ENCODE results near the gene PRKCE.

Gene PRKCE

DNA sequence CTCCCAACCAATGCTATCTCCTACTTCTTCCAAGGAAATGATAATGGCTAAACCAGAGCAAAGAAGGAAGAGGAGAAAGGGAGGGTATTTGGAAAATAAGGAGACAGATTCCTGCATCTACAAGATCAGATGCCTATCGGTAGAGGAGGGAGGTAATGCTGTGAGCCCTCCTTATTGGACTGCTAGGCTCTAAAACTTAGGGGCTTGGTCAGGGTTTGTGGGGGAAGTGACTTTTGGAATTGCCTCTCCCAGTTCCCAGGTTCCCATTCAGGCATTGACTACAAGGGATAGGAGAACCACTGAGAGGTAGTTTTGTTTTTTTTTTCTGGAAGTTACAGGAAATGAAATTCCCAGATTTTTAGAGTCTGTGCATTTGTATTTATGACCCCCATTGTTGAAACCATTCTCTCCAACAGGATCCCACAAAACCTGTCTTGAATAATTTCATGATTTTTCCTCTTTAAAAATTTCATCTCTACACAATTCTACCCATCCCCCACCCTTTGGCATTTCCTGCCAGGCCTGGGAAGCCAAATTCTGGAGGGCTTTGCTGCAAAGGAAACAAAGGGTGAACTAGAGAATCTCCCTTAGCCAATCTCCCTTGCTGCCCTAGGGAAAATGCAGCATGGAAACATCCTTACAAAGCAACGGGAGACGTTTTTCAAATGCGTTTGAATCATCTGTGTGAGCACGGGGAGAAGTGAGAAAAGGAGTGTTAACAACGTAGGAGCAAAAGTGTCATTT is 363.6 kb downstream of the PRKCE start:
- H3K9me3 ChIP-seq (ENCODE audit: low read depth, low read length), result no peaks in the 10 kb centered on the region
- H3K27ac ChIP-seq, result peak overlapping the region; percentile 95
- peak; percentile 73 for DNase-seq (ENCODE audit: low read depth, low spot score)
- TF ChIP-seq FOXP2 (optimal IDR thresholded peaks at IDR 0.05; ENCODE audit: control extremely low read depth, extremely low read length, insufficient read depth) (no peak), EZH2 (IDR thresholded peaks at IDR 0.05) (no peak), POLR2AphosphoS5 (IDR thresholded peaks at IDR 0.05; ENCODE audit: borderline replicate concordance, low read depth, low read length) (0 out of 2 replicates have a peak, but pooled peaks have one; percentile 40)
- H3K36me3 ChIP-seq (ENCODE audit: insufficient read depth, low read length), result no peaks in the 10 kb centered on the region
- peak overlapping the region; percentile 65 for H3K9ac ChIP-seq (ENCODE audit: insufficient read length)
- peak overlapping the region; percentile 70 for H3K4me3 ChIP-seq

- no peaks in the 10 kb centered on the region for H3K9me3 ChIP-seq (ENCODE audit: low read depth, low read length)
- peak overlapping the region; percentile 95 for H3K27ac ChIP-seq
- DNase-seq (ENCODE audit: low read depth, low spot score), result no peak
- no peaks in the 10 kb centered on the region for H3K36me3 ChIP-seq (ENCODE audit: insufficient read depth, low read length)
- TF ChIP-seq FOXP2 (optimal IDR thresholded peaks at IDR 0.05; ENCODE audit: control extremely low read depth, extremely low read length, insufficient read depth), result no peak
- TF ChIP-seq EZH2 (IDR thresholded peaks at IDR 0.05), result no peak
- no peak for TF ChIP-seq POLR2AphosphoS5 (IDR thresholded peaks at IDR 0.05; ENCODE audit: borderline replicate concordance, low read depth, low read length)
- peak overlapping the region; percentile 65 for H3K9ac ChIP-seq (ENCODE audit: insufficient read length)
- H3K4me3 ChIP-seq, result peak overlapping the region; percentile 70
These were observed 364.2 kb downstream of the PRKCE start for GRCh38 chr2:46015671-46016070.

DNA sequence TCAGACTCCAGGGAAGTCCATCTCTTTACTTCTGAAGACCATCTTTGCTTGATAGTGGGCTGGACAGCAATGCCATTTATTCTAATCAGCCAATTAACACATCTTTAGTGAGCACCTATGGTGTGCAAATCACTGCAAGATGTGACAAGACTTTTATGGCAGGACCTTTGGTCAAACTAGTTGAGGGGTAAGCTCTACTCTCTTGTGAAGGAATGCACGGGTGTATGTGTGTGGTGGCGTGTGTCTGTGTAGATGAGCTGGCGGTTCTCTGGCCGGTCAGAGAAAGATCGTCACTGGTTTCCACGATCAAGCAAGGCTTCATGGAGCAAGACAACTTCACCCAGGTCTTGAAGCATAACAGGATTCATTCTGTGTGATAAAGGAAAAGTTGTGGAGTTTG is 364.6 kb downstream of the PRKCE start:
- TF ChIP-seq POLR2AphosphoS5 (IDR thresholded peaks at IDR 0.05; ENCODE audit: borderline replicate concordance, low read depth, low read length) (no peak), EZH2 (IDR thresholded peaks at IDR 0.05) (no peak), FOXP2 (optimal IDR thresholded peaks at IDR 0.05; ENCODE audit: control extremely low read depth, extremely low read length, insufficient read depth) (no peak)
- H3K4me3 ChIP-seq, result peak overlapping the region; percentile 70
- H3K9me3 ChIP-seq (ENCODE audit: low read depth, low read length), result no peaks in the 10 kb centered on the region
- H3K9ac ChIP-seq (ENCODE audit: insufficient read length), result peak overlapping the region; percentile 65
- peak overlapping the region; percentile 95 for H3K27ac ChIP-seq
- DNase-seq (ENCODE audit: low read depth, low spot score), result no peak
- no peaks in the 10 kb centered on the region for H3K36me3 ChIP-seq (ENCODE audit: insufficient read depth, low read length)

- DNase-seq (ENCODE audit: low read depth, low spot score), result no peak
- TF ChIP-seq EZH2 (IDR thresholded peaks at IDR 0.05), result no peak
- TF ChIP-seq POLR2AphosphoS5 (IDR thresholded peaks at IDR 0.05; ENCODE audit: borderline replicate concordance, low read depth, low read length), result no peak
- TF ChIP-seq FOXP2 (optimal IDR thresholded peaks at IDR 0.05; ENCODE audit: control extremely low read depth, extremely low read length, insufficient read depth), result no peak
- Histone ChIP-seq H3K9ac (ENCODE audit: insufficient read length) (no peak overlapping the region), H3K36me3 (ENCODE audit: insufficient read depth, low read length) (no peaks in the 10 kb centered on the region), H3K9me3 (ENCODE audit: low read depth, low read length) (no peaks in the 10 kb centered on the region), H3K27ac (no peak overlapping the region), H3K4me3 (no peak overlapping the region)
These were observed 367.5 kb downstream of the PRKCE start for GRCh38 chr2:46018773-46019591.

- Histone ChIP-seq H3K4me3 (no peak overlapping the region), H3K9ac (ENCODE audit: insufficient read length) (no peak overlapping the region), H3K36me3 (ENCODE audit: insufficient read depth, low read length) (no peaks in the 10 kb centered on the region), H3K27ac (no peak overlapping the region), H3K9me3 (ENCODE audit: low read depth, low read length) (no peaks in the 10 kb centered on the region)
- no peak for DNase-seq (ENCODE audit: low read depth, low spot score)
- no peak for TF ChIP-seq POLR2AphosphoS5 (IDR thresholded peaks at IDR 0.05; ENCODE audit: borderline replicate concordance, low read depth, low read length)
- TF ChIP-seq EZH2 (IDR thresholded peaks at IDR 0.05), result no peak
- TF ChIP-seq FOXP2 (optimal IDR thresholded peaks at IDR 0.05; ENCODE audit: control extremely low read depth, extremely low read length, insufficient read depth), result no peak
These were observed 368.9 kb downstream of the PRKCE start for GRCh38 chr2:46020416-46020815.

- no peaks in the 10 kb centered on the region for H3K36me3 ChIP-seq (ENCODE audit: insufficient read depth, low read length)
These were observed 371.8 kb downstream of the PRKCE start for GRCh38 chr2:46023165-46023854.

GRCh38 chr2:46024146-46024779 is 372.8 kb downstream of the PRKCE start:
- H3K4me3 ChIP-seq, result no peak overlapping the region
- no peaks in the 10 kb centered on the region for H3K9me3 ChIP-seq (ENCODE audit: low read depth, low read length)
- H3K9ac ChIP-seq (ENCODE audit: insufficient read length), result no peak overlapping the region
- DNase-seq (ENCODE audit: low read depth, low spot score), result no peak
- TF ChIP-seq FOXP2 (optimal IDR thresholded peaks at IDR 0.05; ENCODE audit: control extremely low read depth, extremely low read length, insufficient read depth) (no peak), EZH2 (IDR thresholded peaks at IDR 0.05) (no peak), POLR2AphosphoS5 (IDR thresholded peaks at IDR 0.05; ENCODE audit: borderline replicate concordance, low read depth, low read length) (no peak)
- no peaks in the 10 kb centered on the region for H3K36me3 ChIP-seq (ENCODE audit: insufficient read depth, low read length)
- H3K27ac ChIP-seq, result no peak overlapping the region

More at GRCh38 chr2:46023165-46023854, 371.8 kb downstream of the PRKCE start:
- Histone ChIP-seq H3K27ac (no peak overlapping the region), H3K4me3 (no peak overlapping the region), H3K9me3 (ENCODE audit: low read depth, low read length) (no peaks in the 10 kb centered on the region), H3K9ac (ENCODE audit: insufficient read length) (no peak overlapping the region)
- DNase-seq (ENCODE audit: low read depth, low spot score), result no peak
- TF ChIP-seq EZH2 (IDR thresholded peaks at IDR 0.05), result no peak

GRCh38 chr2:46025081-46025480 is 373.6 kb downstream of the PRKCE start:
- DNase-seq (ENCODE audit: low read depth, low spot score), result no peak

More at GRCh38 chr2:46025081-46025480, 373.6 kb downstream of the PRKCE start:
- Histone ChIP-seq H3K36me3 (ENCODE audit: insufficient read depth, low read length) (no peaks in the 10 kb centered on the region), H3K27ac (no peak overlapping the region), H3K9ac (ENCODE audit: insufficient read length) (no peak overlapping the region), H3K9me3 (ENCODE audit: low read depth, low read length) (no peaks in the 10 kb centered on the region), H3K4me3 (no peak overlapping the region)
- no peak for TF ChIP-seq POLR2AphosphoS5 (IDR thresholded peaks at IDR 0.05; ENCODE audit: borderline replicate concordance, low read depth, low read length)
- TF ChIP-seq FOXP2 (optimal IDR thresholded peaks at IDR 0.05; ENCODE audit: control extremely low read depth, extremely low read length, insufficient read depth), result no peak
- TF ChIP-seq EZH2 (IDR thresholded peaks at IDR 0.05), result no peak
